ACC112 (cell line): ENCODE data around the gene DAB1.

Source experiments
- H2AFZ ChIP-seq: fragments of 200-600 bp; sonication (generic); one replicate; pipeline ENCODE4 v1.6.0; 2017; ENCODE audit warnings: antibody characterized with exemption, low read length; ENCODE audit not compliant: unreplicated experiment
- H3K27ac ChIP-seq: fragments of 200-600 bp; sonication (generic); 2 replicates; pipeline ENCODE4 v1.5.1; 2014; ENCODE audit warnings: low read depth, mild to moderate bottlenecking, antibody characterized with exemption, low read length, moderate library complexity
- H3K27me3 ChIP-seq: fragments of 200-600 bp; sonication (generic); 2 replicates; pipeline ENCODE4 v1.6.1; 2014; ENCODE audit warnings: mild to moderate bottlenecking, antibody characterized with exemption, low read length, moderate library complexity, mixed read lengths; ENCODE audit not compliant: insufficient read depth
- H3K36me3 ChIP-seq: fragments of 200-600 bp; sonication (generic); 2 replicates; pipeline ENCODE4 v1.6.1; 2016; ENCODE audit warnings: mild to moderate bottlenecking, antibody characterized with exemption, low read length, moderate library complexity, mixed read lengths; ENCODE audit not compliant: insufficient read depth
- H3K4me1 ChIP-seq: fragments of 200-600 bp; sonication (generic); one replicate; pipeline ENCODE4 v1.6.1; 2016; ENCODE audit warnings: low read length, mixed read lengths; ENCODE audit not compliant: insufficient read depth, unreplicated experiment, control insufficient read depth
- H3K4me3 ChIP-seq: fragments of 200-600 bp; sonication (generic); 2 replicates; pipeline ENCODE4 v1.5.1; 2014; ENCODE audit warnings: mild to moderate bottlenecking, low read depth, low read length
- H3K79me2 ChIP-seq: fragments of 200-600 bp; sonication (generic); one replicate; pipeline ENCODE4 v1.6.0; 2016; ENCODE audit warnings: low read length; ENCODE audit not compliant: control insufficient read depth, unreplicated experiment, insufficient read depth

DAB1 gene

DNA sequence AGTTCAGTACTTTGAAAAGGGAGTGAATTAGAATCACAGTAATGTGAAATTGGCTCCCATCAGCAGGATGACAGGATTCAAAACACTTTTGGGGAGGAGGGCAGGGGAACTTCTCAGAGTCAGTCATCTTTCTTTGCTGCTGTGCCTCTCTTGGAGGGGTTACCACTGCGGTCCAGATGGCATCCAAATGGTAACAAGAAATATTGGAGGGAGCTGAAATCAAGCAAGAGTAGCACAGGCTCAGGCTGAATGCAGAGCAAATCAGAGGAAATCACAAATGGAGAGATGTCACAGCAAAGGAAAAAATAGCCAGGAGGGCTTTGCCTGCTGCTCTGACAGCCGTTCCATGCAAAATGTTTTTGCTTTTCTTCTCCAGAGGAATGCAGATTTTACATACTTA is 383.0 kb downstream of the DAB1 start:
- H3K27ac ChIP-seq: no peak overlapping the region

DNA sequence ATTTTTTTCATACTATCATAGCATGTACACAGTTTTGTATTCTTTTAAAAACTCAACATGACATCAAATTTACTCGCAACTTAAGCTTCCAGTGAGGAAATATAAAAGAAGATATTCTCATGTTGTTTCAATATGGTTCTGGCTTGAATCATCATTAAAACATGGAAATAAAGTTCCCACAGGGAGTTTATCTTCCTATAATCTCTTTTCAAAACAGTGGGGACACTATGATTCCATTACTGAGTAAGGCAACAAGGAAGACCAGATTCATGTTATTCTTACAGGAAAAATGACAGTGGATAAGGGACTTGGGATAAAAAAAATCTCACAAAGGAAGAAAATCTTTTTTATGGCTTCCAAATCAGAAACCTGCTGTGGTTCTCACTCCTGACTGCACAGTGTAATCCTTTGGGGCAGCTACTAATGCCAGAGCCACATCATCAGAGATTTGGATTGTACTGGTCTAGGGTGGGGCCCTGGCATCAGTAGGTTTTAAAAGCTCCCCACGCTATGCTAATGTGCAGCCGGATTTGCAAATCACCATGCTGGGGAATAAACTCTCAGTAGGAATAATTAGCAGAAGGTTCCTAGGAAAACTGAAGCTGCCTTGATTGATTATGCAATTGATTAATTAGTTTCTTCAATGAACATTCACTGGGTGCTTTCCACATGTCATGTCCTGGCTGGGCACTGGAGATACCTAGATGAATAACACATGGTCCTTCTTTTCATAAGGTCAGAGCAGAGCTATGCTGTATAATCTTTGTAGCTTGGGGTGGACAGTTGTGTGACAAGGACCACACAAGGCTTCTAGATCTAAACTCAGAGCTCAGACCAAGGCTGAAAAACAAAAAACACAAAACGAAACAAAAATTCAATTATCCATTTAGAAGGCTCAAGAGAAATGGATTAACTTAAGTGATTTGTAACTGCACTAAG is 386.9 kb downstream of the DAB1 start:
- no peaks in the 10 kb centered on the region for H3K27me3 ChIP-seq
- H3K36me3 ChIP-seq: no peaks in the 10 kb centered on the region
- H3K79me2 ChIP-seq: no peaks in the 10 kb centered on the region
- no peak overlapping the region for H2AFZ ChIP-seq
- no peaks in the 10 kb centered on the region for H3K4me1 ChIP-seq
- H3K4me3 ChIP-seq: no peak overlapping the region
- H3K27ac ChIP-seq: no peak overlapping the region

More for the DNA sequence above, 383.0 kb downstream of the DAB1 start:
- H3K4me1 ChIP-seq: no peaks in the 10 kb centered on the region
- no peaks in the 10 kb centered on the region for H3K79me2 ChIP-seq
- no peaks in the 10 kb centered on the region for H3K27me3 ChIP-seq
- no peak overlapping the region for H3K4me3 ChIP-seq
- no peaks in the 10 kb centered on the region for H3K36me3 ChIP-seq
- H2AFZ ChIP-seq: no peak overlapping the region

DNA sequence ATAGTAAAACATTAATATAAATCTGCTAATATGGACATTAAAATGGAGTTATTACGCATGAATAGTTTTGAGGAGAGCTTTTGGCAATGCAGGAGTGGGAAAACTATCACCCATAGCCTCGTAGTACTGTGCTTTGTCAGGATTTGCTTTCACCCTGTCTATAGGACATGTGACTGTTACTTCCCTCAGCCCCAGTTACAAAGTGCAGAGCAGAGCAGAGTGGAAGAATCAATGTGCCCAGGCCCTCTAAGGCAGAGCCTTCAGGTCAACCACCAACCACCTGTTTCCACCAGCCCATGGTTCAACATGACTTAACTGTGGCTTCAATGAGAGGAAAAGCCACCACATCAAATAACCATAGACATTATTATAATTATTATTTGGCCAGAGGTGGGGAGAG is 389.1 kb downstream of the DAB1 start:
- Histone ChIP-seq H3K79me2 (no peaks in the 10 kb centered on the region), H3K27ac (no peak overlapping the region), H3K4me1 (no peaks in the 10 kb centered on the region), H3K4me3 (no peak overlapping the region), H3K27me3 (no peaks in the 10 kb centered on the region), H2AFZ (no peak overlapping the region), H3K36me3 (no peaks in the 10 kb centered on the region)

DNA sequence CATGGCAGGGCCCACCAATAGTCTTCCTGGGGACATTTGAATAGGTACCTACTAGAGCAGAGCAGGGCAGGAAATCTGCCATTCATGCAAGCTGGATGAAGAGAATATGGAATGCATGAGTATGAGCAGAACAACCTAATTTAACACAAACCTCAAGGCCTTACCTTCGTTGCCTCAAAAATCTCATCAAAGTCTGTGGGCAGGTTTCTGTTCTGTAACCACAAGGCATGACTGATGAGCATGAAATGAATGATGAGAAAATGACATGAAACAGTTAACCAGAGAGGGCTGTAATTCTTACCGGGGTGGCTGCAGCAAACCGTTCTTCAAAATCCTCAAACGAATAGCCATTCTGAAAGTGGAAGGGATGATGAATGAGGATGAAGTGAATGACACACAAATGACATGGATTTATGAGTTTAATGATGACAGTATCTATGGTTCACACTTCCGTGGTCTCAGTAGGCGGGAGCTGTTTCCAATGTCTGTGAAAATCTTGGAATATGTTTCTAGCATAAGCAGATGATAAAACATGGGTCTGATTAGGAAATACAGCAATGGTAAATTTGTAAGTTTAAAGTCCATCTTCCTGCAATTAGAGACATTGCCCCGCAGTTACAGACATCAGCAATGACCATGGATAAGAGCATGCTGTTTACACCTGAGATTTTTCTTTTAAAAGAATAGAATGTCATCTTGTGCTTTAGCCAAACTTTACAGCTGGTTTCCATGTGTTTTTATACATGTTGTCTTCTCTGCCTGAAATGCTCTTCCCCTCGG is 390.4 kb downstream of the DAB1 start:
- H3K27ac ChIP-seq: no peak overlapping the region

DNA sequence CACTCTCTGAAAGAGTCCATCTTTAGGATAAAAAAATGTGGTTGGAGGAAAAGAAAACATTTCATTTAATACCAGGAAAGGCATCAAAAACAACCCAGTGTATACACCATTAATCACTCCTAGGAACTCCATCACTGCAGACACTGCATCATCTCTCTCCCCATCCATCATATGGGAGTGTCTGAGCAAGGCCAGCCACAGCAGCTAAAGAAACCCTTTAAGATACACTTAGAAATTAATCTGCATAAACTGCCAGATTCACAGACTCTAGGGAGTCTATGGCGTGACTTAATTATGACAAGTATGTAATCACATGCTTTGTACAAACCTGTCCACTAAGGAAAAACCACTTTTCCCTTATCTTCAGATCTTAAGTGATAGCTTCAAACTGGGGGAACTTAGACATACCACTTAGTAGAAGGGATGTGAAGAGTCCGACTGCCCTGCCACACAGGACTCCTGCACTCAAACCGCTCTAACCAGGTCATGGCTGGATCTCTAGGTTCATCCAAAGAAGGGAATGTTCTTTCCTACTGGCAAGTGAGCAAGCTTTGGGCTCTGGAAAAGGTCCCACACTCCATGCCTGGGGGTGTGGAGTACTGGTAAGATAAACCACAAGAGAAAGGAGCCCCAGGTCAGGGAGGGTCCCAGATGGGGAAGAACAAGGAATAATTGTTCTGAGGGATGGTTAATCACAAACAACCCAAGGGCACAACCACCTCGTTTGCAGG is 397.1 kb downstream of the DAB1 start:
- Histone ChIP-seq H3K36me3 (no peaks in the 10 kb centered on the region), H3K27me3 (no peaks in the 10 kb centered on the region), H2AFZ (no peak overlapping the region), H3K27ac (no peak overlapping the region), H3K4me3 (no peak overlapping the region), H3K4me1 (no peaks in the 10 kb centered on the region), H3K79me2 (no peaks in the 10 kb centered on the region)

More for the DNA sequence above, 390.4 kb downstream of the DAB1 start:
- Histone ChIP-seq H3K4me1 (no peaks in the 10 kb centered on the region), H2AFZ (no peak overlapping the region), H3K27me3 (no peaks in the 10 kb centered on the region), H3K36me3 (no peaks in the 10 kb centered on the region), H3K4me3 (no peak overlapping the region), H3K79me2 (no peaks in the 10 kb centered on the region)

DNA sequence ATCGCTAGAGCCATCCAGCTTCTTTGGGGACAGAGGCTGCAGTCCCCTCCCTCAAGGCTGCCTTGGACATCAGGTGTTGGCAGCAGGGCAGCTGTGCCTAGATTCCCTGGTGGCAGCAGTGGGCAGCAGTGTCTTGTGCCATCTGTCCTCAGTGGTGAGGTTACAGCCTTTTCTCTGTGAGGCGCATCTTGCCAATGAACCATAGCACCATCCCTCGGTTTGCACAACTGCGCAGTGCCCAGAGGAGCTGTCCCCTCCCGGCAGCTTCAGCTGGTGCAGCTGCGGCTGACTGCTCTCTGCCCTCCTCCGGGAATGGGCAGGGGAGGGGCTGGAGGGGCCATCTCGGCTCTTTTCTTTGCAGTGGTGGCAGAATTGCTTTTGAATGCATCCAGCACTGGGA is 399.0 kb downstream of the DAB1 start:
- Histone ChIP-seq H3K4me3 (no peak overlapping the region), H2AFZ (no peak overlapping the region), H3K4me1 (no peaks in the 10 kb centered on the region), H3K27me3 (no peaks in the 10 kb centered on the region), H3K27ac (no peak overlapping the region), H3K79me2 (no peaks in the 10 kb centered on the region), H3K36me3 (no peaks in the 10 kb centered on the region)

DNA sequence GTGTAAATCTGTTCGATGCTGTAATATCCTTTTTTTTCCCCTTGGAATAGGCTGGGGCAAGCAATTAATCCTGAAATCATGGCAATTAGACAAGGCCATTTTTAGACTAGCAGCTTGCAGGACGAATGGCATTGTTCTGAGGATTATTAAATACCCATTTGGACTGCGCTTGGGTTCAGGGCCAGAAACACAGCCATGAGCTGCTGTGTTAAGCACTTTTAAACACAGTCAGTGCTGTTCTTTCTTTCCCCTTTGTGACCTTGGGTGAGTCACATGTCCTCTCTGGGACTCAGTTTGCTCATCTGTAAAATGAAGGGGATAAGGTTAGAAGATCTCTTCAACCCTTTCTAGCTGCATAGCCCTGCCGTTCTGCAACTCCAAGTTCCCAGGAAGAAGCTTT is 399.4 kb downstream of the DAB1 start:
- Histone ChIP-seq H3K27me3 (no peaks in the 10 kb centered on the region), H2AFZ (no peak overlapping the region), H3K4me3 (no peak overlapping the region), H3K36me3 (no peaks in the 10 kb centered on the region), H3K79me2 (no peaks in the 10 kb centered on the region), H3K27ac (no peak overlapping the region), H3K4me1 (no peaks in the 10 kb centered on the region)

DNA sequence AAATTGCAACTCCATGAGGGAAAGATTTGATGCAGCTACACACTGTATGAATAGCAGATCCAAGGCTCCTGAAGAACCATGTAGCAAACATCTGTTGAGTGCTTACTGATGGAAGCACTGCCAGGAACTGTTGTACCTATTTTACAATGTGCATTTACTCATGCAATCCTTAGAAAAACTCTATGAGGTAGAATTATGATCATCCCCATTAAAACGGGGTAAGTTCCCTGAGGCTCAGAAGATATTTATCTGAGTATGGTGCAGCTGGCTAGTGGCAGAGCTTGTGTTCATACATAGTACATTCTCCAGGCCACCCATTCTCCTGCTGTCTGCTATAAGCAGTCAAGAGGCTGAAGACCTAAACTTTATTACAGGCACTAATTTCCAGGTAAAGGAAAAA is 403.6 kb downstream of the DAB1 start:
- Histone ChIP-seq H3K4me1 (no peaks in the 10 kb centered on the region), H2AFZ (no peak overlapping the region), H3K36me3 (no peaks in the 10 kb centered on the region), H3K27me3 (no peaks in the 10 kb centered on the region), H3K4me3 (no peak overlapping the region), H3K27ac (no peak overlapping the region), H3K79me2 (no peaks in the 10 kb centered on the region)

DNA sequence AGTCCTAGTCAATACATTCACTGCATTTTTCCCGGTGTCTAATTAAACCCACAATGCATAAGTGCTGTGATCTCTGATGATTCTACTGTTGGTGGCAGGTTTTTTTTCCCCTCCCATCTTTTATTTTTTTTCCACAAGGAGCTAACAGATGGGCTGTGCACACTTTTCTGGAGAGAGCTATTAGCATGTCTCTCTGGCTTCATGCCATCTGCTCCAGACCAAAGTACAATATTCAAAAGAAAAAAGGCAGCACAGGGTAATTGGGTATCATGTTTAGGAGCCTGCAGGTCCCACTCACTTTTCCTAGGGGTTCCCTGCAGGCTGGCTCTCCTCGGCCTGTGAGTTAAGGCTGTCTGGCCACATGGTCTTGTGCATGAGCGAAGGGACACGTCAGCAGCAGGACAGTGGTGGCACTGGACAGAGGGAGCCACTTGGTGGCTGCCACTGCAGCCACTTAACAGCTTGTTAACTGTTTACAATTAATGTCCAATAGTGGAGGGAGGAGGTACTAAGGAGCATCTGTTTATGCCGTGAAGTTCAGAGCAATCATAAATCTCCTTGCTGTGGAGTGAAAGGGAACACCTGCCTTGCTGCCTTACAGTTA is 404.5 kb downstream of the DAB1 start:
- Histone ChIP-seq H2AFZ (no peak overlapping the region), H3K27me3 (no peaks in the 10 kb centered on the region), H3K79me2 (no peaks in the 10 kb centered on the region), H3K4me3 (no peak overlapping the region), H3K27ac (no peak overlapping the region), H3K36me3 (no peaks in the 10 kb centered on the region), H3K4me1 (no peaks in the 10 kb centered on the region)

DNA sequence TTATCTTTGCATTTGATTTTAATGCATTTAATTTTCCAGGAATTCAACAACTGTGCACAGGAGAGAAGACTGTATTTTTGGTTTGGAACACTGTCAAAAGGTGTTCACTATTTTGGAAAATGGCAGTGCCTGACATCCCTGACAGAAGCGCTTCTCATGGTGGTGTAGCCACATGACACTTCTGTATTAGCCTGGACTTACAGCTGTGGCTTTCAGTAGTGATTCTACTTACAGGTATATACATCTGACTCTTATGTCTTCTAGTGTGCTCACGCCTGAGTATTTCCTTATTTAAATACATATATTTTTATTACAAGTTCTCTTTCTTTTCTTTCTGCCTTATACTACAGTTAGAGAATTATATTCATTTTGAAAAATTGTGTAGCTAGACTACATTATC is 405.7 kb downstream of the DAB1 start:
- Histone ChIP-seq H3K36me3 (no peaks in the 10 kb centered on the region), H2AFZ (no peak overlapping the region), H3K27me3 (no peaks in the 10 kb centered on the region), H3K4me1 (no peaks in the 10 kb centered on the region), H3K27ac (no peak overlapping the region), H3K79me2 (no peaks in the 10 kb centered on the region), H3K4me3 (no peak overlapping the region)
